ENCODE measurements around the gene NDNF. TPM values are rescaled to one million over a fixed set of nuclear protein-coding genes. Genes with fewer than 3 reads are reported as not detected.

The NDNF gene
- 27.5 and 30.5 TPM in 2 replicates for total RNA-seq
- 13.6 and 19.5 TPM in 2 replicates for polyA plus RNA-seq

- Histone ChIP-seq H2AFZ (peak within 1 kb of the TSS; percentile 98), H3K27me3 (peaks cover 10% of the 10 kb centered on the region), H3K9me2 (replicated peaks; ENCODE audit: insufficient read depth) (no peaks in the 10 kb centered on the region), H3K4me3 (peak within 1 kb of the TSS; percentile 90), H3K36me3 (replicated peaks; ENCODE audit: insufficient read depth, low read depth) (no peaks in the 10 kb centered on the region), H3K4me1 (ENCODE audit: insufficient read depth) (peaks cover 14% of the 10 kb centered on the region), H3K9me3 (ENCODE audit: low read depth) (no peaks in the 10 kb centered on the region), H3K79me2 (peaks cover 31% of the 10 kb centered on the region), H4K20me1 (ENCODE audit: insufficient read depth, poor library complexity, severe bottlenecking) (no peaks in the 10 kb centered on the region), H3K4me2 (peak within 1 kb of the TSS; percentile 96), H3K27ac (peak within 1 kb of the TSS; percentile 62)
- WGBS (ENCODE audit: low lambda C conversion rate, missing lambda C conversion rate) = 0% methylated on average over 26 of the region's 76 CpGs
- no peak for TF ChIP-seq EZH2phosphoT487 (IDR thresholded peaks at IDR 0.05; ENCODE audit: low read depth, severe bottlenecking, unreplicated experiment)
- TF ChIP-seq EZH2 (IDR thresholded peaks at IDR 0.05; ENCODE audit: borderline replicate concordance) = no peak
- TF ChIP-seq CTCF (IDR thresholded peaks at IDR 0.05; ENCODE audit: poor library complexity) = no peak
- DNase-seq (ENCODE audit: low spot score) = peak; percentile 74
Observed at GRCh38 chr4:121072224-121073003, at the start of gene NDNF. Gene NDNF, minus strand, starts transcription at chr4:121072535. Its CDS starts 26,698 bp downstream, at chr4:121045837.

DNA sequence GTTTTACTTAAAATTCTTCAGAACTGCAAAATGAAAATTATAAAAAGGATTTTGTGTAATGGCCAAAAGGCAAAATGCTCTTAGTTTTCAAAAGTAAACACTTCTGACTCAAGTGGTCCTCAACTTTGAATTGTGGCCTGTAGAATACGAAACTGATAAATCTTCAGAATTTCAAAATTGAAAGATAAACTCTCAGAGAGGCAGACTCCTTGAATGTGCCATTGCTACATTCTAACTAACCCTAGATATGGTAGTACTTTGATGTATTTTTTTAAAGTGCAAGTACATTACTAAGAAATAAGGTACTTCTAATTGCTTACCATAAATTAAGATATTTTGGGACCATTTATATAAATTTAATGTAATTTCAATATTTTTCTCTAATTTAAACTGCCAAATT is 47.4 kb upstream of the NDNF start:
- no peaks in the 10 kb centered on the region for H3K4me1 ChIP-seq (ENCODE audit: insufficient read depth)
- no peaks in the 10 kb centered on the region for H3K36me3 ChIP-seq (replicated peaks; ENCODE audit: insufficient read depth, low read depth)
- TF ChIP-seq EZH2phosphoT487 (IDR thresholded peaks at IDR 0.05; ENCODE audit: low read depth, severe bottlenecking, unreplicated experiment) (no peak), CTCF (IDR thresholded peaks at IDR 0.05; ENCODE audit: poor library complexity) (no peak), EZH2 (IDR thresholded peaks at IDR 0.05; ENCODE audit: borderline replicate concordance) (no peak)
- WGBS (ENCODE audit: low lambda C conversion rate, missing lambda C conversion rate) = 88% methylated on average over 1 of the region's 1 CpG
- no peak overlapping the region for H3K4me3 ChIP-seq
- DNase-seq (ENCODE audit: low spot score) = no peak
- peaks cover 1% of the 10 kb centered on the region for H3K27me3 ChIP-seq
- no peaks in the 10 kb centered on the region for H3K9me3 ChIP-seq (ENCODE audit: low read depth)
- H2AFZ ChIP-seq = no peak overlapping the region
- H4K20me1 ChIP-seq (ENCODE audit: insufficient read depth, poor library complexity, severe bottlenecking) = no peaks in the 10 kb centered on the region
- no peaks in the 10 kb centered on the region for H3K9me2 ChIP-seq (replicated peaks; ENCODE audit: insufficient read depth)
- no peak overlapping the region for H3K27ac ChIP-seq
- no peak overlapping the region for H3K4me2 ChIP-seq
- no peaks in the 10 kb centered on the region for H3K79me2 ChIP-seq

DNA sequence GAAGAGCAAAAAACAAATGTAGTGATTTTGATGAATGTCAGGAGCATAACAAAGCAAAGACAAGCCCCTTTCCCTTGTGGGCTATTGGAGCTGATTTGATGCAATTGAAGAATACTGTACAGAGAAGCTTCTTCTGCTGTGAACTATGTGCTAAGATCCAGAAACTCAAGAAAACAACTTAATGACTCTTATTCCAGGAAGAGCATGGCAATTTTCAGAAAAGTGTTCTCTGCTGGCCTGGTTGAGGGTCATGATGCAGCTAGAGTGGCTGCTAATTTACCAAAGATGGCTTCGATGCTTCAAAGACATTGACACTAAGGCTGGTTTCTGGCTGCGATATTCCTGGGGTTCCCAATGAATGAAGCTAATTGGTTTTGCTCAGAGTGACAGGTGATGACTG is 46.0 kb upstream of the NDNF start:
- no peak overlapping the region for H3K4me2 ChIP-seq
- TF ChIP-seq EZH2 (IDR thresholded peaks at IDR 0.05; ENCODE audit: borderline replicate concordance) = no peak
- no peak for TF ChIP-seq CTCF (IDR thresholded peaks at IDR 0.05; ENCODE audit: poor library complexity)
- TF ChIP-seq EZH2phosphoT487 (IDR thresholded peaks at IDR 0.05; ENCODE audit: low read depth, severe bottlenecking, unreplicated experiment) = no peak
- H4K20me1 ChIP-seq (ENCODE audit: insufficient read depth, poor library complexity, severe bottlenecking) = no peaks in the 10 kb centered on the region
- no peak overlapping the region for H2AFZ ChIP-seq
- H3K27ac ChIP-seq = no peak overlapping the region
- no peaks in the 10 kb centered on the region for H3K9me2 ChIP-seq (replicated peaks; ENCODE audit: insufficient read depth)
- no peak overlapping the region for H3K4me3 ChIP-seq
- no peaks in the 10 kb centered on the region for H3K79me2 ChIP-seq
- no peaks in the 10 kb centered on the region for H3K36me3 ChIP-seq (replicated peaks; ENCODE audit: insufficient read depth, low read depth)
- no peaks in the 10 kb centered on the region for H3K4me1 ChIP-seq (ENCODE audit: insufficient read depth)
- H3K27me3 ChIP-seq = peaks cover 2% of the 10 kb centered on the region
- H3K9me3 ChIP-seq (ENCODE audit: low read depth) = no peaks in the 10 kb centered on the region
- no peak for DNase-seq (ENCODE audit: low spot score)
- 88% methylated on average over 2 of the region's 2 CpGs for WGBS (ENCODE audit: low lambda C conversion rate, missing lambda C conversion rate)
